H1 (cell line): ENCODE measurements around the gene EXOC2. TPM values are rescaled to one million over a fixed set of nuclear protein-coding genes. Genes with fewer than 3 reads are reported as not detected.

Experiments used
- CTCF ChIA-PET: fragments of 300-600 bp; sonication (Branson Sonifier 250); formaldehyde crosslinking; loops from one replicate; lab custom pipeline; 2021; ENCODE audit not compliant: partially characterized antibody; lab: Charles Lee
- POLR2A ChIA-PET: fragments of 300-600 bp; sonication (Branson Sonifier 250); formaldehyde crosslinking; loops from one replicate; lab custom pipeline; 2021; ENCODE audit warnings: inconsistent platforms; ENCODE audit not compliant: partially characterized antibody; lab: Charles Lee
- DNase-seq, 2 experiments: peaks; one replicate each; pipeline versions ENCODE4 v3.0.0 to v3.0.0-alpha.2; 2010 to 2022; ENCODE audit warnings: low spot score in 2 of 2, low read depth in 1 of 2, mixed read lengths in 1 of 2
- FAIRE-seq: peaks from 2 replicates; lab custom pipeline; 2011; peaks lifted over from hg19 to GRCh38; lab: Jason Lieb, UNC
- H2AFZ ChIP-seq: 2 replicates; pipeline ENCODE4 v1.8.1; 2012; ENCODE audit warnings: low read length, inconsistent platforms
- H2AK5ac ChIP-seq: 2 replicates; pipeline ENCODE4 v1.6.1; 2013; ENCODE audit warnings: low read depth, low read length
- H2BK120ac ChIP-seq: replicated peaks from 2 replicates; pipeline ENCODE3; 2013; ENCODE audit warnings: low read depth, low read length, inconsistent platforms
- H2BK12ac ChIP-seq: 2 replicates; pipeline ENCODE4 v1.6.1; 2013; ENCODE audit warnings: low read depth, low read length
- H2BK15ac ChIP-seq: 2 replicates; pipeline ENCODE4 v1.6.1; 2013; ENCODE audit warnings: low read length
- H2BK20ac ChIP-seq: 2 replicates; pipeline ENCODE4 v1.6.1; 2013; ENCODE audit warnings: low read length
- H2BK5ac ChIP-seq: 2 replicates; pipeline ENCODE4 v1.6.1; 2013; ENCODE audit warnings: low read depth, low read length
- H3K14ac ChIP-seq: 2 replicates; pipeline ENCODE4 v1.6.1; 2013; ENCODE audit warnings: inconsistent platforms; ENCODE audit not compliant: insufficient read length
- H3K18ac ChIP-seq: 2 replicates; pipeline ENCODE4 v1.6.1; 2013; ENCODE audit warnings: low read length; ENCODE audit errors: extremely low read depth
- H3K23ac ChIP-seq: 2 replicates; pipeline ENCODE4 v1.6.1; 2013; ENCODE audit warnings: inconsistent platforms; ENCODE audit not compliant: insufficient read length
- H3K23me2 ChIP-seq: 2 replicates; pipeline ENCODE4 v1.6.1; 2013; ENCODE audit warnings: low read depth, low read length
- H3K27ac ChIP-seq: 2 replicates; pipeline ENCODE4 v1.6.1; 2011; ENCODE audit warnings: low read depth, low read length, inconsistent platforms
- H3K27me3 ChIP-seq, 4 experiments: replicated peaks in 1 of 4; 1 replicate in 1 of 4; 2 replicates in 3 of 4; pipeline versions ENCODE4 v1.6.1 to v1.8.1; 2011 to 2013; ENCODE audit warnings: low read length in 3 of 4, mild to moderate bottlenecking in 3 of 4, inconsistent platforms in 2 of 4, mixed read lengths in 2 of 4, moderate library complexity in 1 of 4; ENCODE audit not compliant: control insufficient read depth in 3 of 4, insufficient read depth in 3 of 4; ENCODE audit errors: extremely low read depth in 1 of 4
- H3K36me3 ChIP-seq, 4 experiments: 2 replicates each; pipeline versions ENCODE4 v1.6.1 to v1.8.1; 2011 to 2013; ENCODE audit warnings: mild to moderate bottlenecking in 4 of 4, low read length in 3 of 4, moderate library complexity in 2 of 4, control low read depth in 1 of 4, inconsistent platforms in 1 of 4; ENCODE audit not compliant: insufficient read depth in 4 of 4, control insufficient read depth in 2 of 4
- H3K4ac ChIP-seq: replicated peaks from 2 replicates; pipeline ENCODE3; 2013; ENCODE audit warnings: low read length, low read depth, mixed read lengths, inconsistent platforms; ENCODE audit not compliant: insufficient read length
- H3K4me1 ChIP-seq, 4 experiments: replicated peaks in 1 of 4; 1 replicate in 1 of 4; 2 replicates in 3 of 4; pipeline versions ENCODE4 v1.6.1 to v1.8.1; 2011 to 2013; ENCODE audit warnings: low read length in 3 of 4, inconsistent platforms in 2 of 4, mixed read lengths in 1 of 4; ENCODE audit not compliant: insufficient read depth in 4 of 4, control insufficient read depth in 3 of 4
- H3K4me2 ChIP-seq, 2 experiments: 2 replicates each; pipeline versions ENCODE4 v1.6.1 to v1.8.1; 2011 to 2013; ENCODE audit warnings: low read depth in 2 of 2, low read length in 2 of 2, control low read depth in 1 of 2, inconsistent platforms in 1 of 2, mild to moderate bottlenecking in 1 of 2; ENCODE audit not compliant: insufficient read depth in 1 of 2
- H3K4me3 ChIP-seq, 4 experiments: fragments of 200-600, 300-600 bp in 1 of 4; sonication (generic), shearing (Covaris generic), sonication (Bioruptor Twin) in 1 of 4; 2 replicates each; pipeline versions ENCODE4 v1.5.1 to v1.8.1; 2011 to 2016; ENCODE audit warnings: low read length in 4 of 4, low read depth in 3 of 4, control low read depth in 2 of 4, inconsistent platforms in 2 of 4, mild to moderate bottlenecking in 2 of 4, mixed read lengths in 1 of 4, moderate library complexity in 1 of 4; ENCODE audit not compliant: insufficient read depth in 2 of 4; ENCODE audit errors: extremely low read depth in 1 of 4
- H3K56ac ChIP-seq: replicated peaks from 2 replicates; pipeline ENCODE3; 2013; ENCODE audit warnings: low read depth, mild to moderate bottlenecking, mixed read lengths, low read length, inconsistent platforms; ENCODE audit not compliant: insufficient read length
- H3K79me1 ChIP-seq: 2 replicates; pipeline ENCODE4 v1.6.1; 2013; ENCODE audit warnings: low read depth, low read length, control low read depth
- H3K79me2 ChIP-seq, 2 experiments: 2 replicates each; pipeline versions ENCODE4 v1.6.1 to v1.8.1; 2012 to 2013; ENCODE audit warnings: low read length in 2 of 2, mild to moderate bottlenecking in 2 of 2, inconsistent platforms in 1 of 2; ENCODE audit not compliant: insufficient read depth in 2 of 2, control insufficient read depth in 1 of 2
- H3K9ac ChIP-seq, 4 experiments: replicated peaks in 1 of 4; 1 replicate in 1 of 4; 2 replicates in 3 of 4; pipeline versions ENCODE4 v1.6.1 to v1.8.1; 2011 to 2013; ENCODE audit warnings: low read depth in 3 of 4, low read length in 3 of 4, control low read depth in 2 of 4, mild to moderate bottlenecking in 2 of 4, moderate library complexity in 2 of 4, inconsistent platforms in 1 of 4; ENCODE audit errors: extremely low read depth in 1 of 4
- H3K9me3 ChIP-seq, 2 experiments: 2 replicates each; pipeline versions ENCODE4 v1.6.1 to v1.8.1; 2012 to 2013; ENCODE audit warnings: mild to moderate bottlenecking in 2 of 2, moderate library complexity in 2 of 2, control low read depth in 1 of 2, inconsistent platforms in 1 of 2, low read depth in 1 of 2, low read length in 1 of 2, mixed read lengths in 1 of 2; ENCODE audit not compliant: insufficient read depth in 2 of 2
- H4K20me1 ChIP-seq, 2 experiments: replicated peaks in 1 of 2; 2 replicates each; pipeline versions ENCODE3 to v1.8.1; 2011 to 2013; ENCODE audit warnings: inconsistent platforms in 2 of 2, low read length in 2 of 2, mild to moderate bottlenecking in 1 of 2; ENCODE audit not compliant: insufficient read depth in 2 of 2, control insufficient read depth in 1 of 2
- H4K5ac ChIP-seq: 2 replicates; pipeline ENCODE4 v1.6.1; 2013; ENCODE audit warnings: low read length, low read depth, mixed read lengths, inconsistent platforms; ENCODE audit not compliant: insufficient read length
- H4K8ac ChIP-seq: 2 replicates; pipeline ENCODE4 v1.8.0; 2013; ENCODE audit warnings: mild to moderate bottlenecking, moderate library complexity, low read length, inconsistent platforms; ENCODE audit not compliant: insufficient read depth; ENCODE audit errors: extremely low read depth
- H4K91ac ChIP-seq: replicated peaks from 2 replicates; pipeline ENCODE3; 2013; ENCODE audit warnings: low read length, mixed read lengths, inconsistent platforms; ENCODE audit not compliant: insufficient read length
- BCL11A ChIP-seq, 2 experiments: IDR thresholded peaks; one replicate each; pipeline ENCODE4 v1.6.1; 2011; ENCODE audit warnings: low read depth in 2 of 2, low read length in 2 of 2, mild to moderate bottlenecking in 2 of 2
- CHD1 ChIP-seq: IDR thresholded peaks from 2 replicates; pipeline ENCODE4 v1.6.1; 2012; ENCODE audit warnings: low read depth, low read length, improper control_type of control experiment
- EZH2 ChIP-seq: fragments of 200-600 bp; sonication (generic); IDR thresholded peaks from 2 replicates; pipeline ENCODE4 v1.7.1; 2012; ENCODE audit warnings: low read depth, mild to moderate bottlenecking, moderate library complexity, low read length, inconsistent platforms; ENCODE audit not compliant: severe bottlenecking
- HDAC2 ChIP-seq, 2 experiments: fragments of 300-600 bp in 1 of 2; sonication (generic) in 1 of 2; IDR thresholded peaks; 2 replicates each; pipeline ENCODE4 v1.6.1; 2011 to 2012; ENCODE audit warnings: low read depth in 2 of 2, low read length in 2 of 2, mild to moderate bottlenecking in 2 of 2, moderate library complexity in 2 of 2, borderline replicate concordance in 1 of 2, inconsistent platforms in 1 of 2
- HDAC6 ChIP-seq: IDR thresholded peaks from one replicate; pipeline ENCODE4 v1.7.1; 2012; ENCODE audit warnings: low read depth, mild to moderate bottlenecking, inconsistent platforms, low read length, moderate library complexity
- JUND ChIP-seq: IDR thresholded peaks from 2 replicates; pipeline ENCODE4 v1.6.1; 2011; ENCODE audit warnings: mild to moderate bottlenecking, improper control_type of control experiment, low read length
- KDM4A ChIP-seq: IDR thresholded peaks from one replicate; pipeline ENCODE4 v1.7.1; 2012; ENCODE audit warnings: low read depth, mild to moderate bottlenecking, moderate library complexity, low read length, inconsistent platforms; ENCODE audit not compliant: severe bottlenecking
- MAFK ChIP-seq: IDR thresholded peaks from 2 replicates; pipeline ENCODE4 v1.6.1; 2012; ENCODE audit warnings: low read depth, mild to moderate bottlenecking, improper control_type of control experiment, low read length
- MAX ChIP-seq: IDR thresholded peaks from 2 replicates; pipeline ENCODE4 v1.6.1; 2012; ENCODE audit warnings: inconsistent platforms
- RFX5 ChIP-seq: IDR thresholded peaks from 2 replicates; pipeline ENCODE4 v1.6.1; 2011; ENCODE audit warnings: low read depth, low read length, improper control_type of control experiment, borderline replicate concordance
- RXRA ChIP-seq: IDR thresholded peaks from 2 replicates; pipeline ENCODE4 v1.6.1; 2011; ENCODE audit warnings: low read depth, mild to moderate bottlenecking, low read length, moderate library complexity; ENCODE audit not compliant: insufficient read depth
- SIN3A ChIP-seq, 2 experiments: IDR thresholded peaks in 1 of 2; conservative IDR thresholded peaks in 1 of 2; 2 replicates each; pipeline ENCODE4 v1.6.1; 2011 to 2012; ENCODE audit warnings: low read length in 2 of 2, improper control_type of control experiment in 1 of 2, low read depth in 1 of 2, mild to moderate bottlenecking in 1 of 2
- WGBS, 2 experiments: shearing (Covaris generic) in 1 of 2; methylation state at CpG; one replicate each; pipeline versions ENCODE4 v1.1.6 to v1.1.7; 2013 to 2015; ENCODE audit warnings: low lambda C conversion rate in 2 of 2, mixed read lengths in 2 of 2, inconsistent platforms in 1 of 2, low coverage in 1 of 2, missing lambda C conversion rate in 1 of 2; ENCODE audit not compliant: insufficient replicate concordance in 2 of 2, insufficient coverage in 1 of 2, insufficient read length in 1 of 2; ENCODE audit errors: extremely low coverage in 1 of 2, missing lambda C conversion rate in 1 of 2; 5-methylcytosine and 5-hydroxymethylcytosine counted together
- polyA plus RNA-seq, 7 experiments: library from polyadenylated mRNA; depleted of rRNA in 3 of 7; stranded (reverse) in 5 of 7; unstranded in 2 of 7; fragments of >200 nt in 5 of 7; fragments of 200-250 nt in 2 of 7; gene quantifications; 1 replicate in 5 of 7; 2 replicates in 1 of 7; 4 replicates in 1 of 7; pipeline versions ENCODE4 v1.2.1 to v1.2.3, GENCODE V29; 2011 to 2013; ENCODE audit warnings: missing spikeins in 2 of 7, mixed read lengths in 2 of 7
- total RNA-seq: library from RNA; stranded (reverse); fragmentation: NEBNext Ultra II Directional; extraction: Animal tissue kit (Norgen Biotek cat#: 25700); gene quantifications from 2 replicates; pipeline ENCODE4 v1.2.1, GENCODE V29; 2021

EXOC2 gene
- total and polyA plus RNA-seq, 2 of the 8 experiments (the other 6 are each of a cell fraction or from before 2014, with no cell fraction given) = 25.5 to 44.4 TPM

- Histone ChIP-seq H3K9me3 (peaks cover 0 to 1% of the 10 kb centered on the region in 2 experiments; a peak in 2 of 4 replicates), H3K23ac (no peak overlapping the region), H3K79me2 (no peaks in the 10 kb centered on the region), H3K36me3 (no peaks in the 10 kb centered on the region), H4K8ac (peak overlapping the region; percentile 51), H3K79me1 (no peaks in the 10 kb centered on the region), H4K20me1 (no peaks in the 10 kb centered on the region), H4K5ac (no peak overlapping the region), H3K27ac (no peak overlapping the region), H2BK120ac (no peak overlapping the region), H2BK20ac (no peak overlapping the region), H3K18ac (no peak overlapping the region), H2AK5ac (no peak overlapping the region), H3K14ac (no peak overlapping the region), H3K4me3 (no peak overlapping the region), H2BK5ac (no peak overlapping the region), H3K4me2 (no peak overlapping the region), H3K23me2 (peaks cover 6% of the 10 kb centered on the region; the same call in 1 of the 2 replicates), H2BK15ac (no peak overlapping the region), H3K4me1 (peaks cover 0 to 3% (median 0%) of the 10 kb centered on the region in 4 experiments; a peak in 1 of 7 replicates), H3K56ac (no peak overlapping the region), H4K91ac (no peak overlapping the region), H3K9ac (no peak overlapping the region), H2BK12ac (no peak overlapping the region), H3K27me3 (peaks cover 0 to 2% (median 0%) of the 10 kb centered on the region in 4 experiments; a peak in 1 of 7 replicates), H2AFZ (no peak overlapping the region), H3K4ac (no peak overlapping the region)
- 90% methylated on average over 17 of the region's 19 CpGs; no CpG with 5 or more reads in 1 of the 2 experiments for WGBS, 2 experiments
- FAIRE-seq (no peak), DNase-seq (no peak)
- POLR2A ChIA-PET = no interaction called here
- TF ChIP-seq RFX5 (no peak), MAFK (no peak), SIN3A (conservative IDR thresholded peaks at IDR 0.05 in 1 of 2, IDR thresholded peaks at IDR 0.05 in 1 of 2; ENCODE audit: low read depth in 1 of 2, low read length in 2 of 2) (no peak), EZH2 (no peak), JUND (no peak), BCL11A (IDR thresholded peaks at IDR 0.05; ENCODE audit: low read depth in 2 of 2, low read length in 2 of 2) (no peak), HDAC6 (no peak), MAX (no peak), KDM4A (no peak), CHD1 (no peak), HDAC2 (IDR thresholded peaks at IDR 0.05; ENCODE audit: borderline replicate concordance in 1 of 2, low read depth in 2 of 2, low read length in 2 of 2) (no peak), RXRA (no peak)
- CTCF ChIA-PET = interaction anchor here (0.8 kb wide), 1 partner anchor 36 kb away, joined by 4 read pairs; no protein-coding TSS in a partner anchor
Observed at GRCh38 chr6:443621-444159, 249.2 kb downstream of the EXOC2 start.
